PC-3 (cell line): ENCODE results near the gene CCDC86.

Experiments used
- CTCF ChIP-seq: fragments of 300-600 bp; sonication (generic); conservative IDR thresholded peaks from 2 replicates; pipeline ENCODE4 v1.5.1; 2017; ENCODE audit warnings: antibody characterized with exemption, low read depth, mild to moderate bottlenecking, low read length
- EZH2 ChIP-seq: fragments of 300-600 bp; sonication (generic); IDR thresholded peaks from one replicate; pipeline ENCODE4 v1.6.1; 2017; ENCODE audit warnings: antibody characterized with exemption, mild to moderate bottlenecking, low read length; ENCODE audit not compliant: unreplicated experiment

- TF ChIP-seq CTCF (no peak), EZH2 (no peak)
Observed at GRCh38 chr11:60854847-60855725, 13.2 kb downstream of the CCDC86 start.
